HG03354 (cell line): ENCODE data around the gene LRRC8B.
"Not testable (repeated sequence)": the region's sequence is repeated elsewhere in the genome, so short reads cannot be mapped to it uniquely, and the experiment has no call there.

Experiments used
- ATAC-seq: cut with Tn5 transposase; IDR thresholded peaks from one replicate; pipeline ENCODE4 v1.9.1; 2021; ENCODE audit warnings: mild to moderate bottlenecking; ENCODE audit not compliant: unreplicated experiment, poor library complexity, severe bottlenecking

LRRC8B gene

DNA sequence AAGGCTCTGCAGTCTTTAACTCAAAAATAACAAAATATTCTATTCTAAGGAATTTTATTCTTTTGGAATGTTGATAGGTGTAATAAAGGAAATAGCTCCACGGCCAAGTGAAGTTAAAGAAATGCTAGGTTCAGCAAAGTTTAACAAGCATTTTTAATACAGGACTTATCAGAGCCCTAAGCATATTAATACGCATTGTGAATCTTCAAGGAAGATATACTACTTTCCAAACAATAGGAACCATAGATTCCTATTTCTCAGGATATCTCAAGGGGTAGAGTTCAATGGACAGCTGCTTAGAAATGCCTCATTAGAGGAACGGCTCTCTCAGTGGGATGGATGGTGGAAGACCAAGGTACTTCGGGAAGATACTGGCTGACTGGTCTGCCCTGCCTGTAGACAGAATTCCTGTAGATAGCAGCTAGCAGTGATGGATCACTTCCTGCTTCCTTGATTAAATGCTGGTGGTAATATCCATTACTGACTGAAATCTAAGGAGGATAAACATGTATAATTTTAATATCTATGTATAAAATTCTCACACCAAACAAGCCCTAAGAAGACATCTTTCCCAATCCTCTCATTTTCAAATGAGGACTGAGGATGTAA, 100.2 kb downstream of the LRRC8B start:
- ATAC-seq, result no peak

DNA sequence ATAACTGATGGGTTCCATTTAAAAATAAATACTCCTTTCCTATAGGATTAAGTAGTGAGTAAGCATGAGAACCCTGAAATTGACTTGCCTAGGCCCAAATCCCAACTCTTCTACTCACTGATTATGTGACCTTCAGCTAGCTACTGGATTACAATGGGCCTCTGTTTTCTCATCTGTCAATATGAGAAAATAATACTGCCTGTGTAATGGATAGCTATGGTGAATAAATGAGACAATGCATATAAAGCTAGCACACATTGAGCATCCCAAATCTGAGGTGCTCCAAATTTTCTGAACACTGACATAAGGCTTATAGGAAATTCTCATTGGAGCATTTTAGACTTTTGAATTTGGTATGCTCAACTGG, 103.0 kb downstream of the LRRC8B start:
- no peak for ATAC-seq

DNA sequence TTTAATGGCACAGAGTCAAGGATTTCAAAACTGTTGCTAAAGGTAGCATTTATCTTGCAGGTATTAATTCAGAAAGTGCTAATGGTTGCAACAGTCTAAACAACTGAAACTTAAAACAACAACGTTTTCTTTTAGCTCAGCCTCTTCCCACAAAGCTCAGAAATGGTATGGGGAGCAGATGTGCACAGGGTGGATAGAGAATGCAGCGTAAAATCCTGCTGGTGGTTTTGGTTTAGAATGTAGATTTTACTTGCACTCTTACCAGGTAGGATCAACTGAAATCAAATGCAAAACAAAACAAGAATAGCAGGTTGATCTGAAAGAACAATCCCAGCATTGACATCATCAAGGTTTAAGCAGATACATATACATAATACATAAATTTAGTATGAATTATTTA, 104.5 kb downstream of the LRRC8B start:
- ATAC-seq, result no peak

DNA sequence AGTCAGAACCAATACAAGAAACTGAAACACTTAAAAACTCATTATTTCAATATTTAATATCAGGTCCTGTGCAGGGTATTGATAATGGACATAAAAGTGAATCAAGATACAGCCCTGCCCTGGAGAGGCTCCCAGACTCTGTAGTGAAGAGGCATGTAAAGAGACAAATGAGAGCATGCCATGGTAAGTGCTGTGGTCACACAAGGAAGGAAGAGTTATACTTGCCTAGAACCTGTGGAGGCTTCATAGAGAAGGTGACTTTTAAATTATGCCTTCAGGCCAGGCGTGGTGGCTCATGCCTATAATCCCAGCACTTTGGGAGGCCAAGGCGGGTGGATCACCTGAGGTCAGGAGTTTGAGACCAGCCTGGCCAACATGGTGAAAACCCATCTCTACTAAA, 105.0 kb downstream of the LRRC8B start:
- ATAC-seq, result not testable (repeated sequence)

DNA sequence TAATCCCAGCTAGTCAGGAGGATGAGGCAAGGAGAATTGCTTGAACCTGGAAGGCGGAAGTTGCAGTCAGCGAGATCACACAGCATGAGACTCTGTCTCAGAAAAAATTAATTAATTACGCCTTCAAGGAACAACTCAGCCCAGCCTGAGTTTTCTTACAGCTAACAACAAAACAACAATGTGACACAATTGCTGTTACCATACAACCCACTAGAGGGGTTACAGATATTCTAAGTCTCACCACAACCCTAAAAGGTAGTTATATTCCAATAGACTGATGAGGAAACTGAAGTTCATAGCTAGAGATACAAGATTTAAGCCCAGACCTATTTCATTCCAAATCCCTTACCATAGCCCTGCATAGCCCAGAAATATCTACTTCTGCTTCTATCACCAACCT, 105.4 kb downstream of the LRRC8B start:
- ATAC-seq, result no peak

DNA sequence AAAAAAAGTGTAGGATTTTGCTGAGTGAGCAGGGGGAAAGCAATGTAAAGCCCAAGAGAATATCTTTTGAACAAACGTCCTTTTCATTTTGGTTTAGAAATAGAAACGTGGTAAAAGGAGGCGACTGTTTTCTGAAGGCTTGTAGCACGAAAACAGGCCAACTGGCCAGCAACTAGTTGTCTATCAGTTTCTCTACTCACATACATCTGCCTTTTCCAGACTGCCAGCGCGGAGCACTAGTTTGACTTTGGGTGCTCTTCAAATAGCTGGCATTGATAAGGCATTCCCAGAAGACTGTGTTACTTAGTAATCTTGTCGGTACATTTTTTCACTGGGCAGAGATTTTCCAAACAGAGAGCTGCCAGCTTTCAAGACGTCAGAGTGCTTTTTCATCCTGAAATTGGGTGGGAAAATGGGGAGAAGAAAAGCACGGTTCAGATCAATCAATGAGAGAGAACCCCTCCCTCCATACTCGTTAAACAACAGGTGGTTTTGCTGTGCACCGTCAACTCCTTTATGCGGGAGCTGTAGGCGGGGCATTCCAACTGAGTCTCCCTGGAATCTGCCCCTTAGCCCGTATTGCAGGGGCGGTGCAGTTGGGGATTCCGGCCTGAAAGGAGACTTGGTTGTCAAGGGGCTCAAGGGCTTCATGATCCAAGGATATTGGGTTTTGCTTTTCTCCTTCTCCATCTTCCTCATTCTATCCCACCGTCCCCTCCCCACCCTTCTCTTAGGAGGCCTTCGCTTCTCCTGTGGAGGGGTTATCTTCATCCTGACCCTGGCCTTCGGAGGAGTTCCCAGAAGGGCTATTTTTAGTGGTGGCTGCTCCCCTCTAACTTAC, 107.4 kb downstream of the LRRC8B start:
- ATAC-seq, result no peak

DNA sequence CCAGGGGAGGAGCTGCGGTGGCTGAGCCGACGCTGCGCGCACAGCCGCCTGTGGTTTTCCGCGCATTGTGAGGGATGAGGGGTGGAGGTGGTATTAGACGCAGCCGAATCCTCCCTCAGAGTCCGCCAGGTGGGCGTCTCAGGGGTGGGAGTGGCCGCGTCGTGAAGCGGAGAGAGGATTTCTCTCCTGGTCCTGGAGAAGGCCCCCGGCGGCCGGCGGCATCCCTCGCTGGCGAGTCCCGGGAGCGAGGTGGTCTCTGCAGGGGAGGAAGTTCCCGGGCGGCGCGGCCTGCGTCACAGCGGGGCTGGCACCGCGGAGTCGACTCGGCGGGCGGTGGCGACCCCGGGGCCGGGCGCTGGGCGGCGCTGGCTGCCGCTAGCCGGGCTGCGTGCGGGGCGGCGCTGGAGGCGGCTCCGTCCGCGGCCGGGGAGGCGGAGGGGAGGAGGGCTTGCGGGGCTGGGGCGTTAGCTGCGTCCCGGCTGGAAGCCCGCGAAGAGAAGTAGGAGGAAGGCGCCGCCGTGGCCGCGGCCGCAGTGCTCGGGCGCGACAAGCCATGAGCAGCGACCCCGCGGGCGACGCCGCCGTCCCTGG, 108.1 kb downstream of the LRRC8B start, which contains the start of gene LRRC8C:
Gene LRRC8C, plus strand, starts transcription at position 464 of the 591 bp plus-strand sequence. CDS start 53,354 bp downstream, outside the sequence.
- peak; percentile 92 for ATAC-seq

DNA sequence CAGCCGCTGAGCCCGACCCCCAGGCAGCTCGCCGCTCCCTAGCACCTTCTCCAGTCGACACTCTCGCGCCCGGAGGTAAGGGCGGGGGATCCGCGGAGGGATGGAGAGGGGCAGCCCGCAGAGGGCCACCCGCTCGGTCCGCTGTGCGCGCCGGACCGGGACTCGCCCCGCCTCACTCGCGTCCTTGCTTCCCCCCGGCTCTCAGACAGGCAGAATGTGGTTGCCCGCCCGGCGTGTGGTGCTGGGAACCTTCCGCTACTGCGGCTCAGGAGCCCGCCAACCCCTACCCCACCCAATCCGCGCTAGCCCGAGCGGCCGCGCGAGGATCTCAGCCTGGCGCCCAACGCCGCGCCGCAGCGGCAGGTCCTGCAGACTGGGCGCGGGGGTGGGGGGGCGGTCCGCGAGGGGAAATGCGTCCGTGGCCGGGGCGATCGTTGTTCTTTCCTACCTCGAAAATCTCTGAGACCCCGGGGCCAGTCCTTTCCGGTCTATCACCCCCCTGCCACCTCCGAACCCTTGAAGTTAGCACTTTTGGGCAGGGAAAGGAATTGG, 108.7 kb downstream of the LRRC8B start:
- peak; percentile 54 for ATAC-seq

DNA sequence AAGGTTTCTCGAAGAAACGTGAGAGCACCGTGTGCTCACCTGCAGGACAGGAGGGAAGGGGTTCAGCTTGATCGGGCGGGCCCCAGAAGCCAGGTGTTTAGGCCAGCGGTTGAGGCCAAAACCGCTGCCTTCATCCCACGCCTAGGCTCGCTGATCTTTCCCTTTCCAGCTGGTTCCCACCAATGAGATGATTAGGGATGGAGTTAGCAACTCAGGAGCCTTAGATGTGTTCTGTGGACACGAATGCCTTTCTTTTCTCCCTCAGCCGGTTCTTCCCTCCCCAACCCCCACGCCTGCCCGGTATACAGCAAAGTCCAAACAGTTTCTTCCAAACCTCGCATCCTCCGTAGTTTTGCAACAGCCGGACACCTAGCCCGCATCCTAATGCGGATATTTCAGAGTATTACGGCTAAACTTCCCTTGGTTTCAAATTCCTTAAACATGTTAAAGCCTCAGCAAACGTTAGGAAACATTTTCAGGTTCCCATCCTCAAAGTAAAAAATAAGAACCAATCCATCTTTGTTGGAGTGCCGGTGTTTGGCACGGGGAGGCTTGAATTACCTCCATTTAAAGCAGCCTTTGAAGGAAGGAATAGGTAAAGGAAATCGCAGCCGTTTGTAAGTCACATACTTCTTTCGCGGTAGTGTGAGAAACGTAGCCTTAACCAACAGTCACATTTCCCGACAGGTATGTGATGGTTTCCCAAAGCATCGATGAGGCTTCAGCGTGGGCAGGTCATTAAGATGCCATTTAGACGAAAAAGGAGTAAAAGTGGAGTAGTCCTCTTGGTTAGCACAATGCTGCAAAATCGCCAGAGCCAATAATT, 109.4 kb downstream of the LRRC8B start:
- peak; percentile 2 for ATAC-seq

DNA sequence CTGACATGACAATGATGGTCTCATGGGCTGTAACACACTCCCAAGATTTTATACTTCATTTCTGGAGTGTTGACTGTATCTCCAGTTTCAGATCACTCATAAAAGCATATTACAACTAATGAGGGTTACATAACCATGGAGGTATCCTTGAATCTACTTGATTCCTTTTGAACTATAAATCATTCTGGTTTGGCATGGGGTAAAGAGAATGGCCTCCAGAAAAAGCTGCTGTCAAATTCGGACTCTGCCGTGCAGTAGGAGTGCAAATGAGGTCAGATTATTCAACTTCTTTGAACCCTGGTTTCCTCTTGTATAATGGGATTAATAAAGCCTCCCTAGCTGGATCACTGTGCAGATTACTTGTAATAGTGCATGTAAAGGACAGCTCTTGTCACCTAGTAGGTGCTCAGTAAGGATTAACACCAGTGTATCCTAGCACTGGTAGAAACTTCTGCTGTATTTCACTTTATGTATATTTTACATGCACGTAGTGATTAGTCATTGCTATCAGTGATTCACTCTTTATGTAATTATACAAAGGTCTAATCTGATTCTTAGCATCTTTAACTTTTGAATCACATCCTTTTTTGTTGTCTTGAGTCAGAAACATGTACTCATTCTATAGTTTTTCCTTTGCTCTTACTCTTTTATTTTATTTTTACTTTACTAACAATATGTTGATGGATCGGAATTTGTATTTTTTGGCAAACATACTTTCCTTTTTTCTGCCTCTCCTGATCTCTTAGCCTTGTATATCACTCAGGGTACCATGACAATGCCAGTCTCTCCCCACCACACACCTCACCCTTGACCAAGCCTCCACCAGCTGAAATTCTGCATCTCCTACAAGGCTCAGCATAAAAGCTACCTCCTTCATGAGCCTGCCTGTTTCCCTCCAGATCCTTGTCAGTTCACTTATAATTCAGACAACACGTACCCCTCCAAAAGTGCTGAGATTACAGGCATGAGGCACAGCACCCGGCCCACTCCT, 111.5 kb downstream of the LRRC8B start:
- no peak for ATAC-seq

DNA sequence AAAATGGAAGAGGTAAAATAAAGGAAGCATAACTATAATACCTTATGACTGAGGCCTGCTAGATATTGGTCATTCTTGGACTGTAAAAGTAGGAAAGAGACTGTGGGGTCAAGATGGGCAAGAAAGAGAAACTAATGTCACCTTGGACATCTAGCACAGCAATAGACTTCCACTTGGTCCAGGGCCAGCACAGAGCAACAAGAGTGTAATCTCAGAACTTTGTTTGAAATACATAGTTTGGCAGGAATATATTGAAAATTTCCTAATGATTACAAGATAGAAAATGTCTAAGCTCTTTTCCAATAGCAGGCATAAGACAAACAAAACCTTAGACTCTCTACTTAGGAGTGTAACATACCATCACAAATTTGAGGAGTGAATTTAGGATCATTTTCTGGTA, 112.9 kb downstream of the LRRC8B start:
- ATAC-seq, result no peak

DNA sequence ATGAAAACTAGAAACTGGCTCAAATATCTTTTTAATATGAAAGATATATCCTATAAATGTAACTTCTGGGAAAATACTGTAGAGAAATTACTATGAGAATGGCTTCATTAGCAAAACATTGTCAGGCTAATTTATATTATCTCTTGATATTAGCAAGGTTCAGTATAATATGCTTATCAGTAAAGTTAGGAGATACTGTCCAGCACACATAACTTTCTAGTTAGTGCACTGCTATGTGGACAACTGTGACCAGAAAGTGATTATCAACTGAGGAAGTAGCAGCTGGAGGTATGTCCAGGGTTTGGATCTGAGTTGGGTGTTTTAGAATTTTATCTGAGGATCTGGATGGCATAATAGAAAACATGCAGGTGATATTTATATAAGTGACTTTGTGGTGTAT, 115.8 kb downstream of the LRRC8B start:
- ATAC-seq, result no peak

DNA sequence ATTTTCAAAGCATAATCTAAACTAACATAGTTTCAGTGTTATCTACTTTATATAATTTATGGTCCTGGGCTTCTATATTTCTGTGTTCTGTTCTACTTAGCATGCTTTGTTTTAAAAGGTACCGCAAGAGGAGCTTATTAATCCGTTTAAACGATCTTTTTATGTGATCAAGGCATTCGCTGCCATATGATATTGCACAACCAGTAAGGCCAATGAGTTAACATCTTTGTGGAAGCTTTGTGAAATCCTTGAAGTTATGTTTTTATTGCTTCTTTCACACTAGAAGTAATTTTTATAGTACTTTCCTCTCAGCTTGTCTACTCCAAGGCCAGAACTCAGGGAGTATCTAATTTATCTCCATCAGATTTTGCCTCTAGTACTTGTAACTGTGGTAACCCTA, 117.2 kb downstream of the LRRC8B start:
- ATAC-seq, result no peak

DNA sequence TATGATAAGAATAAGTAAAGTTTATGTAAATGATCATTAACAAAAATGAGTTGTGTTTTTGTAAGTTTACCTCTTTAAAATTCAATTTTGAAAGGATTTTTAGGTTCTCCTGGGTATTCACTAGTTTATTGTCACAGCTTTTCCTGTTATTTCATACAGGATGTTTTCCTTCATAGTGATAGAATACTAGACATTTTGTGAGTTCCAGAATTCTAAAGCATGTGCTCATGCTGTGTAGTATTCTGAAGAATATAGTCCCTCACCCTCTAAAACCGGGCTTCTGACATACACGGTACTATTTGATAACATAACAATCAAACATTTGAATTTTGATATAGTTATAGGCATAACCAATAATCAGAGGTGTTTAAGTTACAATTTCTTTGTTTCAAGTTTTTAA, 118.9 kb downstream of the LRRC8B start:
- no peak for ATAC-seq

DNA sequence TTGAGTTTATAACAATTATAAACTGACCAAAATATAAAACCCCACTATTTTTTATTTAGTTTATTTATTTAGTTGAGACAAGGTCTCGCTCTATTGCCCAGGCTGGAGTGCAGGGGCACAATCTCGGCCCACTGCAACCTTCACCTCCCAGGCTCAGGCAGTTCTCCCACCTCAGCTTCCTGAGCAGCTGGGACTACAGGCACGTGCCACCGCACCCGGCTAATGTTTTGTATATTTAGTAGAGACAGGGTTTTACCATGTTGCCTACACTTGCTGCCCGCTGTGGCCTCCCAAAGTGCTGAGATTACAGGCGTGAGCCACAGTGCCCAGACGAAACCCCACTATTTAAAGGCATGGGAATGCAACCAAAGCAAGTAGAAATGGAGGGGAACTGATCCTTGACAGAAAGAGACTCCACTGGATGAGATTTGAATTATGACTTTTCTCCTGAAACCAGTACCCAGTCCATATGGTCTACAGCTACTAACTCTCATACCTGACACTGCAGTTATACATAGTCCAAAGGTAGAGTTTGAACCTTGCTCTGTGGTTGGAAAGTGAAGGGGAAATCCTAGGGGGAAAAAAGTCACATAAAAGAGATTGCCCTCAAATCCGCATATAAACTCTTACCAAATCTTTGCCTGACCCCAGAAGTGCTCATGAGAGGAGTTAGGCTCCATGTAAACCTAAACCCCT, 119.6 kb downstream of the LRRC8B start:
- ATAC-seq, result no peak

DNA sequence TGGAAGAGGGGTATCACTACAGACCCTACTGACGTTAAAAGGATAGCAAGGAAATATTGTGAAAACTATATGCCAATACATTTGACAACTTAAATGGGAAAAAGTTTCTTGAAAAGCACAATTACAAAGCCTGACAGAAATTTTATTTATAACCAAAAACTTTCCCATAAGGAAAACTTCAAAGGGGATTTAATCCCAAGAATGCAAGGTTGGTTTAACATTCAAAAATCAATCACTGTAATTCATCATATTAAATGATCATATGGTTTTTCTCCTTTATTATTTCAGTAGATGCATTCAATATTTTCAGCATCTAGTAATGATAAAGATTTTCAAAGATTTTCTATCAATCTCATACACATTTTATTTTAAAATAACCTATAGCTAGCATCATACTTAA, 121.6 kb downstream of the LRRC8B start:
- ATAC-seq, result no peak
